H1 (cell line): ENCODE measurements around the gene SNX13. TPM values are rescaled to one million over a fixed set of nuclear protein-coding genes. Genes with fewer than 3 reads are reported as not detected.

Source experiments
- CEBPB ChIP-seq: IDR thresholded peaks from 2 replicates; pipeline ENCODE4 v1.6.1; 2012; ENCODE audit warnings: low read depth, low read length
- RAD21 ChIP-seq, 2 experiments: IDR thresholded peaks in 1 of 2; conservative IDR thresholded peaks in 1 of 2; 2 replicates each; pipeline ENCODE4 v1.6.1; 2011; ENCODE audit warnings: low read depth in 2 of 2, low read length in 2 of 2, improper control_type of control experiment in 1 of 2, inconsistent platforms in 1 of 2, mild to moderate bottlenecking in 1 of 2, moderate library complexity in 1 of 2
- polyA plus RNA-seq, 7 experiments: library from polyadenylated mRNA; depleted of rRNA in 3 of 7; stranded (reverse) in 5 of 7; unstranded in 2 of 7; fragments of >200 nt in 5 of 7; fragments of 200-250 nt in 2 of 7; gene quantifications; 1 replicate in 5 of 7; 2 replicates in 1 of 7; 4 replicates in 1 of 7; pipeline versions ENCODE4 v1.2.1 to v1.2.3, GENCODE V29; 2011 to 2013; ENCODE audit warnings: missing spikeins in 2 of 7, mixed read lengths in 2 of 7
- total RNA-seq: library from RNA; stranded (reverse); fragmentation: NEBNext Ultra II Directional; extraction: Animal tissue kit (Norgen Biotek cat#: 25700); gene quantifications from 2 replicates; pipeline ENCODE4 v1.2.1, GENCODE V29; 2021

Gene SNX13
- total and polyA plus RNA-seq, 2 of the 8 experiments (the other 6 are each of a cell fraction or from before 2014, with no cell fraction given) = 5.5 to 27.4 TPM

GRCh38 chr7:17854261-17855047 is 85.8 kb downstream of the SNX13 start (continued):
- no peak for TF ChIP-seq CEBPB
- no peak for TF ChIP-seq RAD21 (IDR thresholded peaks at IDR 0.05 in 1 of 2, conservative IDR thresholded peaks at IDR 0.05 in 1 of 2; ENCODE audit: low read depth in 2 of 2, low read length in 2 of 2)
